Measurements from ENCODE around the gene TMPRSS7. TPM values are rescaled to one million over a fixed set of nuclear protein-coding genes. Genes with fewer than 3 reads are reported as not detected.

TMPRSS7 gene
- total RNA-seq, 2 donors from 2014 or later = not detected

GRCh38 chr3:112086875-112087524, 52.5 kb downstream of the TMPRSS7 start:
- WGBS, 2 experiments (ENCODE audit: insufficient coverage in 1 of 2, insufficient read length in 1 of 2) = 16 to 47% methylated on average over 2 to 14 of the region's 14 CpGs
- TF ChIP-seq, protein P1, sequence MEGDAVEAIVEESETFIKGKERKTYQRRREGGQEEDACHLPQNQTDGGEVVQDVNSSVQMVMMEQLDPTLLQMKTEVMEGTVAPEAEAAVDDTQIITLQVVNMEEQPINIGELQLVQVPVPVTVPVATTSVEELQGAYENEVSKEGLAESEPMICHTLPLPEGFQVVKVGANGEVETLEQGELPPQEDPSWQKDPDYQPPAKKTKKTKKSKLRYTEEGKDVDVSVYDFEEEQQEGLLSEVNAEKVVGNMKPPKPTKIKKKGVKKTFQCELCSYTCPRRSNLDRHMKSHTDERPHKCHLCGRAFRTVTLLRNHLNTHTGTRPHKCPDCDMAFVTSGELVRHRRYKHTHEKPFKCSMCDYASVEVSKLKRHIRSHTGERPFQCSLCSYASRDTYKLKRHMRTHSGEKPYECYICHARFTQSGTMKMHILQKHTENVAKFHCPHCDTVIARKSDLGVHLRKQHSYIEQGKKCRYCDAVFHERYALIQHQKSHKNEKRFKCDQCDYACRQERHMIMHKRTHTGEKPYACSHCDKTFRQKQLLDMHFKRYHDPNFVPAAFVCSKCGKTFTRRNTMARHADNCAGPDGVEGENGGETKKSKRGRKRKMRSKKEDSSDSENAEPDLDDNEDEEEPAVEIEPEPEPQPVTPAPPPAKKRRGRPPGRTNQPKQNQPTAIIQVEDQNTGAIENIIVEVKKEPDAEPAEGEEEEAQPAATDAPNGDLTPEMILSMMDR (conservative IDR thresholded peaks at IDR 0.05) = no peak
- H3K36me3 ChIP-seq (ENCODE audit: control insufficient read depth, insufficient read depth, low read length) = no peaks in the 10 kb centered on the region
- peak overlapping the region; percentile 72 for H3K4me3 Mint-ChIP-seq
- H3K9me3 ChIP-seq (ENCODE audit: control insufficient read depth, low read length) = no peaks in the 10 kb centered on the region
- H3K9ac ChIP-seq (ENCODE audit: extremely low read depth, low read length, poor library complexity, severe bottlenecking) = peak overlapping the region; percentile 52
- DNase-seq = peak; percentile 64
- H3K36me3 Mint-ChIP-seq (ENCODE audit: low read depth) = no peaks in the 10 kb centered on the region
- peak overlapping the region; percentile 86 for H3K4me3 ChIP-seq (ENCODE audit: low read length)
- peaks cover 25% of the 10 kb centered on the region for H3K27me3 Mint-ChIP-seq (ENCODE audit: insufficient read depth)
- peaks cover 36% of the 10 kb centered on the region for H3K4me1 Mint-ChIP-seq
- no peak overlapping the region for H3K27ac ChIP-seq (ENCODE audit: low read depth, low read length)
- H3K27me3 ChIP-seq (ENCODE audit: control insufficient read depth, insufficient read depth, low read length, poor library complexity, severe bottlenecking) = no peaks in the 10 kb centered on the region
- no peaks in the 10 kb centered on the region for H3K9me3 Mint-ChIP-seq
- H3K4me1 ChIP-seq (ENCODE audit: control insufficient read depth, insufficient read depth, low read length) = peaks cover 7% of the 10 kb centered on the region
- peak overlapping the region; percentile 79 for H3K27ac Mint-ChIP-seq

- no peaks in the 10 kb centered on the region for H3K36me3 ChIP-seq (ENCODE audit: control insufficient read depth, insufficient read depth, low read length)
- Mint-ChIP-seq H3K4me3 (peak overlapping the region; percentile 72), H3K9me3 (no peaks in the 10 kb centered on the region), H3K27me3 (ENCODE audit: insufficient read depth) (peaks cover 25% of the 10 kb centered on the region), H3K4me1 (peaks cover 42% of the 10 kb centered on the region), H3K36me3 (ENCODE audit: low read depth) (no peaks in the 10 kb centered on the region), H3K27ac (no peak overlapping the region)
- TF ChIP-seq, protein P1 (conservative IDR thresholded peaks at IDR 0.05) = no peak
- H3K9me3 ChIP-seq (ENCODE audit: control insufficient read depth, low read length) = no peaks in the 10 kb centered on the region
- H3K4me3 ChIP-seq (ENCODE audit: low read length) = peak overlapping the region; percentile 86
- H3K27ac ChIP-seq (ENCODE audit: low read depth, low read length) = no peak overlapping the region
- H3K9ac ChIP-seq (ENCODE audit: extremely low read depth, low read length, poor library complexity, severe bottlenecking) = no peak overlapping the region
- no peak for DNase-seq
- H3K27me3 ChIP-seq (ENCODE audit: control insufficient read depth, insufficient read depth, low read length, poor library complexity, severe bottlenecking) = no peaks in the 10 kb centered on the region
- 79 to 87% methylated on average over 5 of the region's 5 CpGs for WGBS, 2 experiments (ENCODE audit: insufficient coverage in 1 of 2, insufficient read length in 1 of 2)
- peaks cover 7% of the 10 kb centered on the region for H3K4me1 ChIP-seq (ENCODE audit: control insufficient read depth, insufficient read depth, low read length)
Measured at GRCh38 chr3:112087746-112088145, 53.2 kb downstream of the TMPRSS7 start.

DNA sequence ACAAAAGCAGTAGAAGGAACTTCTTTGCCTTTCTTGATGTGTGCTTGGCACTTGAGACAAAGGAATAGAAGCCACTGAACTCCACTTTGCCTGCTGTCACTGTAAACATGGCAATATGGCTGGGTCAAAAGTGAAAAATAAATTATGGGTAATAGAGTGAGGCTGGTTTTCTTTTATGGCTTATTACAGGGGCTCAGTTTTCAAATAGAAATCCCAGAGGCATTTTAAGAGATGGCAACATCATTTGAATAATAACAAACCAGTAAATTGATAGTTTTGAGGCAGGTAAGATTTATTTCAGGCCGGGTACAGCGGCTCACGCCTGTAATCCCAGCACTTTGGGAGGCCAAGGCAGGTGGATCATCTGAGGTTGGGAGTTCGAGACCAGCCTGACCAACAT, 54.4 kb downstream of the TMPRSS7 start:
- Mint-ChIP-seq H3K27me3 (ENCODE audit: insufficient read depth) (peaks cover 24% of the 10 kb centered on the region), H3K4me3 (no peak overlapping the region), H3K4me1 (peaks cover 49% of the 10 kb centered on the region), H3K27ac (no peak overlapping the region), H3K36me3 (ENCODE audit: low read depth) (no peaks in the 10 kb centered on the region), H3K9me3 (no peaks in the 10 kb centered on the region)
- Histone ChIP-seq H3K9me3 (ENCODE audit: control insufficient read depth, low read length) (no peaks in the 10 kb centered on the region), H3K9ac (ENCODE audit: extremely low read depth, low read length, poor library complexity, severe bottlenecking) (no peak overlapping the region), H3K36me3 (ENCODE audit: control insufficient read depth, insufficient read depth, low read length) (no peaks in the 10 kb centered on the region), H3K27me3 (ENCODE audit: control insufficient read depth, insufficient read depth, low read length, poor library complexity, severe bottlenecking) (no peaks in the 10 kb centered on the region), H3K4me3 (ENCODE audit: low read length) (no peak overlapping the region), H3K4me1 (ENCODE audit: control insufficient read depth, insufficient read depth, low read length) (peaks cover 3% of the 10 kb centered on the region), H3K27ac (ENCODE audit: low read depth, low read length) (no peak overlapping the region)
- WGBS, 2 experiments (ENCODE audit: insufficient coverage in 1 of 2, insufficient read length in 1 of 2) = 73 to 90% methylated on average over 2 to 4 of the region's 4 CpGs
- DNase-seq = no peak
- TF ChIP-seq, protein P1 (conservative IDR thresholded peaks at IDR 0.05) = no peak

Measured in endodermal cell (in vitro differentiated cells).